Measurements from ENCODE around the gene IKZF5.

The IKZF5 gene

DNA sequence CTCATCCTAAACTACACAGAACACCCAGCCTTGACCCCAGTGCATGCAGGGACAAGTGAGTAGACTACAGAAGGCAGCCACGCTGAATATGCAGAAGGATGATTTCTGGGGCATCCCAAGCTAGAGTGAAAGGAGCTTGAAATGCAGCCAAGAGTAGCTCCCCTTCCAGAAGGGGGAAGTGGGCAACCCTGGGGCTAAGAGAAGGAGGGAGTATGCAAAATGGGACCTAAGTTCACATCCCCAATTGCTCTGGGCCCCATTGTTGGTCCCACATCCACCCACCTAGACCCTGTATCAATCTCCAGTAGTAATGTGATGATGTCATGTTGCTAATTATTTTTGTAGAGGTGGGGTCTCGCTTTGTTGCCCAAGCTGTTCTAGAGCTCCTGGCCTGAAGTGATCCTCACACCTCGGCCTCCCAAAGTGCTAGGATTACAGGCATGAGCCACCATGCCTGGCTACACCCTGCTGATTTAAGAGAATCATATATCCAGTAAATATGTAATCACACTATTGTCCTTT is 34.0 kb downstream of the IKZF5 start:
- DNase-seq = no peak

DNA sequence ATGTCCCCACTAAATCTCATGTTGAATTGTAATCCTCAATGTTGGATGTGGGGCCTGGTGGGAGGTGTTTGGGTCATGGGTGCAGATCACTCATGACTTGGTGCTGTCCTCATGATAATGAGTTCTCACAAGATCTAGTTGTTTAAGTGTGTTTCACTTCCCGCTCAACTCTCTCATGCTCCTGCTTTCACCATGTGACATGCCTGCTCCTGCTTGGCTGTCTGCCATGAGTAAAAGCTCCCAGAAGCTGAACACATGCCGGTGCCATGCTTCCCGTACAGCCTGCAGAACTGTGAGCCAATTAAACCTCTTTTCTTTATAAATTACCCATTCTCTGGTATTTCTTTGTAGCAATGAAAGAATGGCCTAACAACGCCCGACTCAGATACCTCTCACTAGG is 34.6 kb downstream of the IKZF5 start:
- no peak for DNase-seq

DNA sequence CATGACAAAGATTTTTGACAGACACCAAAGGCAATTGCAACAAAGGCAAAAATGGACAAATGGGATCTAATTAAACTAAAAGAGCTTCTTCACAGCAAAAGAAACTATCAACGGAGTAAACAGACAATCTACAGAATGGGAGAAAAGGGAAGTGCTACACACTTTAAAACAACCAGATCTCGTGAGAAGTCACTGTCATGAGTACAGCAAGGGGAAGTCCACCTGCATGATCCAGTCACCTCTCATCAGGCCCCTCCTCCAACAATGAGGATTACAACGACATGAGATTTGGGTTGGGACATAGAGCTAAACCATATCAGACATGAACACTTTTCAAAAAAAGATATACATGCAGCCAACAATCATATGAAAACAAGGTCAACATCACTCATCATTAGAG is 39.9 kb downstream of the IKZF5 start:
- no peak for DNase-seq

DNA sequence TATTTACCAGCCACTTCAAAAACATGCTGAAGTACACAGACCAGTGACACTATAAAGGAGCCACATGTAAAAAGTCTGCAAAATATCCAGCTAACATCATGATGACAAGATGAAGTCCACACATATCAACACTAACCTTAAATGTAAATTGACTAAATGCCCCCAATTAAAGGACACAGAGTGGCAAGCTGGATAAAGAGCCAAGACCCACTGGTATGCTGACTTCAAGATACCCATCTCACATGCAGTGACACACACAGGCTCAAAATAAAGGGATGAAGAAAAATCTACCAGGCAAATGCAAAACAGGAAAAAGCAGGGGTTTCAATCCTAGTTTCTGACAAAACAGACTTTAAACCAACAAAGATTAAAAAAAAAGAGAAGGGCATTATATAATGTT is 41.7 kb downstream of the IKZF5 start:
- no peak for DNase-seq

DNA sequence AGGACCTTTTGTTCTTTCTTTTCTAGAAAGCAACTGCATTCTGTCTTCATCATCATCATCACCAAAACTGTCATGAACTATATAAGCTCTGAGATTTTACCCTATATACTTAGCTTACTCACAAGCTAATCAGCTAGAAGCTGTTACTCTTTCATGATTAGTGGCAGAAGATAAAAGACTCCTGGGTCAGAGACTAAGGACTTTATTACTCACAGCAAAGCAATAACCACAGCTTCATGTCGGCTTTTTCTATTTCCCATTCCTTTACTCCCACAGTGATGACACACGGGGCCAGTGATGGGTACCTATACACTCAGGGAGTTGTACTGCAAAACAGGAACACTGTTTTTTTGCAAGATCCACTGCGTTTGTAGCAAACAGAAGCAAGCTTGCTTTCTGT is 46.2 kb downstream of the IKZF5 start:
- DNase-seq = no peak

DNA sequence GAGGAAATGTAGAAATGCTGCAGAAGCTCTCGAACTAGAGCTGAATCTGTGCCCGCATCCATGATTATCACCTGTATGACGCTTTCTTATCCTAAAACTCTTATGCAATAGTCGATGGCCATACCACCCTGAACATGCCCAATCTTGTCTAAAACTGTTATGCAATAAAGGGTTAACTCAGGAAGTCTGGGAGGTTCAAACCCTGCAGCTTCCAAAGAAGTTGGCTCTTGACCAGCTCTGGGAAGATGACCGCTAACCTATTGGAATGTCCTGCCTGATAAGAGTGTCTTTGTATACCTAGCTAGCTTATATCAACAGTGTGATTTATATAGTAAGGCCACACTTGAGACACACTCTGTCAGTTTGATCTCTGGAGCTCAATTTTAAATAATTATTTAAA is 51.1 kb downstream of the IKZF5 start:
- DNase-seq = no peak

DNA sequence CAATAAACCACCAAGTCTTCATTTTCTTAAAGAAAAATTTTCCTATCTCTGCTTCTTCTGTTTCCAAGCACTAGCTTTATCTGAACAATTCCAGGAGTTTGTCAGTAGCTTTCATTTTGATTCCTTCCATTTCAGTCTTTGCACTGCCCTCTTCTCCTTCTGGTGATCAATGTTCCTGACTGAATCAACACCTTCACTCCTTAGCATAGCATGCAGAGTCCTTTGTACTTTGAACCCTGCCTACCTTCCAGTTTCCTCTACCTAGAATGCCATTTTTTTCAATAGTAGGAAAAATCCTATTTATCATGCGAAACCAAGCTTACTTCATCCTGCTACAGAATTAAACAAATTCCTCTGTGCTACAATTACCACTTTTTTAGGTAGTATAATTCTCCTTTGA is 52.7 kb downstream of the IKZF5 start:
- no peak for DNase-seq

DNA sequence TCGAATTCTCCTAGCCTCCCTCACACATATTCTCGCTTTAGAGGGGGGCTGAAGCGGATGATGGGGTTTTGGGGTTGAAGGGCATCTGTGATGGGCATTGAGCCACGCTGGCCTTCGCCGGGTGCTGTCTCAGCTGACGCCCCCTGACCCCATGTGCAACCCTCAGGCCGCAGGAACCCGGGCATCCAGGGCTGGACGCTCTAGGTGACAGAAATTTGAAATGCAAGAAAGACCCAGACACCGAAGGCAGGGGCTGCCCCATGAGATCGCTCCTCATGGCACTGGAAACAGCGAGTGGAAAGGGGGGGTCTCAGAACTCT is 53.9 kb downstream of the IKZF5 start:
- no peak for DNase-seq

DNA sequence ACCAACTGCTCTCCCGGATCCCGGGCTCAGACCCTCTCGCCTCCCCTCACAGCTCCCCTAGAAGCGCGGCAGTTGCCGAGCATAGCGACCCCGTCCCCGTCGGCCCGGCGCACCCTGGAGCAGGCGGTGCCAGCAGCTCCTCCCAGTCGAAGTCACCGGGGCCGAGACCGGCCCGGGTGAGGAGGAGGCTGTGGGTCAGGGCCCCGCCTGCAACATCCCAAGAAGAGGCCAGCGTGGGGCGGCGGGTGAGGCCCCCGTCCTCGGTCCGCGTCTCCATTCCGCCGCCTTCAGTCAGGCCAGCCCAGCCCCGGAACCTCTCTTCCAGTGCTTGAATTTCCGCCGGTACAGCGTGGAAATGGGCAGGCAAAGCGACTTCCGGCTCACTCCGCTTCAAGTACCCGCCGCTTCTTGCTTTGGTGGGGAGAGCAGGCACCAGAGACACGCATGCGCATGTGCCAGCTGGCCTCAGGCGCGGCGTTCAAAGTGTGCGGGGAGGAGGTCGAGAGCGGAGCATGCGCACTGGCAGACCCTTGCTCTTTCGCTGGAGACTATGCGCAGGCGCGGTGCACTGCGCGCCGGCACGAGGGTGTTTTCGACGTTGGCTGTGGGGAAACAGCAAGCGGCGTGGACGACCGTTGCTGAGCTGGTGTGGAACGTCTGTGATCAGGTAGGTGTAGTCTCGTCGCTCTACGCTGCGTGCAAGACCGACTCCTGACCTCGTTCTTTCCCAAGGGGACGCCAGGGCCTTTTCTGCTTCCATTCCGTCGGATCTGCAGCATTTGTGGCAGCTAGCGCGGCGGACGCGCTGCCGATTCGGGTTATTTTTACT is 54.5 kb downstream of the IKZF5 start, which contains the start of gene C10orf88:
TSS of gene C10orf88 (minus strand) at position 326 of the 829 bp plus-strand sequence. CDS start at position 277, 49 bp downstream.
- peak; percentile 97 for DNase-seq

DNA sequence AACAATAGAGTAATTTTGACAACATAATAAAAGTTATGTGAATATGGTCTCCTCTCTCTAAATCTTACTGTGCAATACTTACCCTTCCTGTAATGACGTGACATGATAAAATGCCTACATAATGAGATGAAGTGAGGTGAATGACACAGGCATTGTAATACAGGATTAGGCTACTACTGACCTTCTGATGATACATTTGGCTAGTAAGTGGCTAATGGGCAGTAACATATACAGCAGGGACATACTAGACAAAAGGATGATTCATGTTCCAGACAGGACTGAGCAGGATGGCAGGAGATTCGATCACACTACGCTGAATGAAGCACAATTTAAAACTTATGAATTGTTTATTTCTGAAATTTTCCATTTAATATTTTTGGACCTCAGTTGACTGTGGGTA is 59.3 kb downstream of the IKZF5 start:
- DNase-seq = no peak

All from stimulated activated CD4-positive, alpha-beta T cell treated with anti-CD3 and anti-CD28 coated beads, Interleukin-4, amount 100 ng/mL, for 1 hour (primary cell).